KMS-11 (cell line): ENCODE results near the gene OBSL1.

Source experiments
- H2AFZ ChIP-seq: fragments of 200-600 bp; sonication (generic); 2 replicates; pipeline ENCODE4 v1.6.1; 2016; ENCODE audit warnings: antibody characterized with exemption, mixed run types, low read depth
- H3K27ac ChIP-seq: fragments of 200-600 bp; sonication (generic); 2 replicates; pipeline ENCODE4 v1.6.1; 2016; ENCODE audit warnings: mild to moderate bottlenecking, mixed run types
- H3K27me3 ChIP-seq: fragments of 200-600 bp; sonication (generic); 2 replicates; pipeline ENCODE4 v1.6.1; 2017; ENCODE audit warnings: mild to moderate bottlenecking, low read depth, mixed run types, moderate library complexity; ENCODE audit not compliant: insufficient read depth
- H3K36me3 ChIP-seq: fragments of 200-600 bp; sonication (generic); 2 replicates; pipeline ENCODE4 v1.6.1; 2017; ENCODE audit warnings: mild to moderate bottlenecking, mixed run types; ENCODE audit not compliant: insufficient read depth
- H3K4me1 ChIP-seq: fragments of 200-600 bp; sonication (generic); 2 replicates; pipeline ENCODE4 v1.6.1; 2016; ENCODE audit warnings: mild to moderate bottlenecking, low read depth, mixed run types; ENCODE audit not compliant: poor library complexity, severe bottlenecking
- H3K4me2 ChIP-seq: fragments of 200-600 bp; sonication (generic); 2 replicates; pipeline ENCODE4 v1.7.0; 2016; ENCODE audit warnings: mild to moderate bottlenecking, mixed run types
- H3K4me3 ChIP-seq: fragments of 200-600 bp; sonication (generic); IDR thresholded peaks from 2 replicates; pipeline ENCODE4 v1.6.1; 2017; ENCODE audit warnings: low read depth, low read length, mixed read lengths; ENCODE audit not compliant: insufficient read depth
- H3K79me2 ChIP-seq: fragments of 200-600 bp; sonication (generic); 2 replicates; pipeline ENCODE4 v1.6.1; 2016; ENCODE audit warnings: low read depth, mixed run types; ENCODE audit not compliant: insufficient read depth
- H3K9ac ChIP-seq: fragments of 200-600 bp; sonication (generic); 2 replicates; pipeline ENCODE4 v1.6.1; 2016; ENCODE audit warnings: mild to moderate bottlenecking, mixed run types
- H4K20me1 ChIP-seq: fragments of 200-600 bp; sonication (generic); 2 replicates; pipeline ENCODE4 v1.6.1; 2016; ENCODE audit warnings: mild to moderate bottlenecking, mixed run types; ENCODE audit not compliant: insufficient read depth
- TF ChIP-seq, protein P1 (sequence below): fragments of 200-600 bp; sonication (generic); conservative IDR thresholded peaks from 2 replicates; pipeline ENCODE4 v1.6.1; 2017; ENCODE audit warnings: low read depth, mild to moderate bottlenecking, antibody characterized with exemption, low read length, moderate library complexity, mixed read lengths

The OBSL1 gene

DNA sequence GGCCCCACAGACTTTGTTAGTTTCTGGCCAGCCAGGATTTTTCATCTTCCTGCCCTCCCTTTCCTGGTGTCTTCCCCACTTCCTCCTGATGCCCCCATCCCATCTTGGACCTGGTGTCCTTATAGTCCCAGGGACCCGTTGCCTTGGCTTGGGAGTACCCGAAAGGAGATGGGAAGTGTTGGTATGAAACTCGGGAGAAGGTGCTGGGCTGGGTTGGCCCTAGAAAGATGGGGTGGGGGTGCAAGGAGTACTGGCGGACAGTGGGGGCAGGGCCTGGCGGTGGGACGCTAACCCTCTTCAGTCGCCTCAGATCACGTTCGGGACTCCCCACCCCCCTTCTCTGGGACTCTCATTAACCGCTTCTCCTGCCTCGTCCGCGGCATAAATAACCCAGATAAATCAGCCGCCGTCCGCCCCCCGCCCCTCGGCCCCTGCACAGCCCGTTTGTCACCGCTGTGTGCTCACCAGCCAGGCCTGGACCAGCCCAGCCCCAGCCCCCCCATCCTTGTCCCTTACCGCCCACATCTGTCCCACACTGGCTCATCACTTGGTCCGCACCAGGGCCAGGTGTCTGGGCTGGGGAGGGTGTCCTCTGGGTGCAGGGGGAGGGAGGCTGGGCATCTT lies 60.7 kb downstream of the OBSL1 start:
- Histone ChIP-seq H3K9ac (no peak overlapping the region), H2AFZ (no peak overlapping the region), H3K27ac (no peak overlapping the region), H3K27me3 (peaks cover 54% of the 10 kb centered on the region), H3K4me1 (peaks cover 5% of the 10 kb centered on the region), H3K79me2 (no peaks in the 10 kb centered on the region), H3K4me3 (no peak overlapping the region), H4K20me1 (no peaks in the 10 kb centered on the region), H3K36me3 (no peaks in the 10 kb centered on the region), H3K4me2 (no peak overlapping the region)
- TF ChIP-seq, protein P1, sequence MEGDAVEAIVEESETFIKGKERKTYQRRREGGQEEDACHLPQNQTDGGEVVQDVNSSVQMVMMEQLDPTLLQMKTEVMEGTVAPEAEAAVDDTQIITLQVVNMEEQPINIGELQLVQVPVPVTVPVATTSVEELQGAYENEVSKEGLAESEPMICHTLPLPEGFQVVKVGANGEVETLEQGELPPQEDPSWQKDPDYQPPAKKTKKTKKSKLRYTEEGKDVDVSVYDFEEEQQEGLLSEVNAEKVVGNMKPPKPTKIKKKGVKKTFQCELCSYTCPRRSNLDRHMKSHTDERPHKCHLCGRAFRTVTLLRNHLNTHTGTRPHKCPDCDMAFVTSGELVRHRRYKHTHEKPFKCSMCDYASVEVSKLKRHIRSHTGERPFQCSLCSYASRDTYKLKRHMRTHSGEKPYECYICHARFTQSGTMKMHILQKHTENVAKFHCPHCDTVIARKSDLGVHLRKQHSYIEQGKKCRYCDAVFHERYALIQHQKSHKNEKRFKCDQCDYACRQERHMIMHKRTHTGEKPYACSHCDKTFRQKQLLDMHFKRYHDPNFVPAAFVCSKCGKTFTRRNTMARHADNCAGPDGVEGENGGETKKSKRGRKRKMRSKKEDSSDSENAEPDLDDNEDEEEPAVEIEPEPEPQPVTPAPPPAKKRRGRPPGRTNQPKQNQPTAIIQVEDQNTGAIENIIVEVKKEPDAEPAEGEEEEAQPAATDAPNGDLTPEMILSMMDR, result no peak

DNA sequence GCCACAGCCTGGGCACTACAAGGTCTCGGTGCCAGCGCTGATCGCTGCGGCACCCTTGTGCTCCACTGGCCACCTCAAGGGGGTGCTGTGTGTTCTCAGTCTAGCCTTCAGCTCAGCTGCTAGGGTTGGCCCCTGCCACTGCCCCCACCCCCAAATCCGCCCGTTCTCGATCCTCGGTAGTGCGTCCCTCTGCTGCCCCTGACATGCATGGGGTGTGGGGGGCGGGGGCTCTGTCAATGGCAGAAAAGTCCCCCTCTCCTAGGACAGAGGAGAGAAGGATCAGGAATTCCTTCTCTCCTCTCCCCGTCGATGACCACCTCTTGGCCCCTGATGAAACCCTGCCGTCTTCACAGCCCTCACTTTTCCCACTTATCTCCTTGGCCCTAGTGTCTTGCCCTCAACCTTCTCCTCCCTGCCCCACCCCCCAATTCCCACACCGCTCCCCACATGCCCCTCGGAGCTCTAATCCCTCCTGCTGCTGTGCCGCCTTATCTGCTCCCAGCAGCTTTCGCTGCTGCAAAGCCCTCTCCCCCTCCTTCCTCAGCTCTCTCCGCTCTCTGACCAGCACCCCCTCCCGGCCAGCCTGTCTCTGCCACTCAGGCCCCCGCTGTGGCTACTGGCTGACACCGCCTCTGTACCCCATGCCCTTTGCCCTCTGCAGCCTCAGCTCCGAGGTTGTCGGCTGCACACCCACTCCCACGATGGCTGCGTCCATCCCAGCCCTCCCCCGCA lies 61.4 kb downstream of the OBSL1 start:
- Histone ChIP-seq H3K4me2 (no peak overlapping the region; the same call in 1 of the 2 replicates), H3K79me2 (no peaks in the 10 kb centered on the region), H4K20me1 (no peaks in the 10 kb centered on the region), H2AFZ (no peak overlapping the region), H3K36me3 (no peaks in the 10 kb centered on the region), H3K27ac (no peak overlapping the region), H3K27me3 (peaks cover 49% of the 10 kb centered on the region), H3K4me1 (peaks cover 5% of the 10 kb centered on the region), H3K9ac (no peak overlapping the region), H3K4me3 (no peak overlapping the region)
- TF ChIP-seq, protein P1, result peak; percentile 54; the same call in 1 of the 2 replicates

DNA sequence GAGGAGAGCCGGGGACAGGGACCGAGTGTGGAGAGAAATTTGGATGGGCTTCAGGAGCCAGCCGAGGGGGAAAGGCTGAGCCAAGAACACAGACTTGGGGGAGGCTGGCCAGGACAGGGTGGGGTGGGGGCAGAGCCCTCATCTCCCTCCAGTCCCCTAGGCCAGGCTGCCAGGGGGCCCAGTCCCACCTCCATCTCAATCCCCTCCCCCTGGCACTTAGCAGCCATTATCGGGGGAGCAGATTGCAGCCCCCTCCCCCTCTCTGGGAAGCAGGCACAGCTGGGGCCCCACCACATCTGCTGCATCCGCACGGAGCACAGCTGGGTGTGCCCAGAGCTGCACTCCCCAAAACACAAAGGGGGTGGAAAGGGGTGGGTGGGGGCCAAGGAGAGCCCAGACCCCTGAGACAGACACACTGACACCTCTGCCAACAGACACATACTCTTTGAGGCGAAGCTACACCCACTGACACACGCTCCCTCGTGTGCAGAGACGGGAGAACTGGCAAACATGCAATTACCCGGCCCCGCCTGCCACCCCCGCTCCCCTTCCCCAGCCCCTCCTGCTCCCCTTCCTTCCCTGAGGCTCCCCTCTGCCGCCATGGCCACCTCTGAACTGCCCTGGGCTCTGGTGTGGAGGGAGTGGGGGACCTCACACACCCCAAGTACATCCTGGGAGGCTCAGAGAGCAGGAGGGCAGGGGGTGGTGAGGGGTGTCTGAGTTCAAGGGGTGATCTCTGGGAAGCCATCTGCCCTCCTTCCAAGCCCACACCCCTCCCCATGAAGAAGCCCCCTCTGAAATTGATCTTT lies 62.2 kb downstream of the OBSL1 start:
- Histone ChIP-seq H3K4me3 (no peak overlapping the region), H3K4me2 (no peak overlapping the region; the same call in 1 of the 2 replicates)

DNA sequence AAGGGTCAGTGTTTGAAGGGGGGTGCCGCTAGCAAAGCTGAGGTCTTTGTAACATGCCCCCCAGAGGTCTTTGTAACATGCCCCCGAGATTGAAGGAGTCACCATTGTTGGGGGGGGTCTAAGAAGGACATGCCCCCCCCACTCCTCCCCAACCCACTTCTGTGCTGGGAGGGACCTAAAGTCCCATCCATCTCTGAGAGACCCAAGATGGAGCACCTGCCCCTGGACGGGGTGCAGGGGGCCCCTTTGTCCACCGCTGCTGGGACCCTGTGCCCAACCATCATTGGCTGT lies 63.0 kb downstream of the OBSL1 start:
- Histone ChIP-seq H3K4me2 (no peak overlapping the region), H3K36me3 (no peaks in the 10 kb centered on the region), H3K4me3 (no peak overlapping the region), H3K4me1 (peaks cover 5% of the 10 kb centered on the region), H2AFZ (no peak overlapping the region), H3K9ac (no peak overlapping the region), H4K20me1 (no peaks in the 10 kb centered on the region), H3K27me3 (peaks cover 35% of the 10 kb centered on the region), H3K27ac (no peak overlapping the region), H3K79me2 (no peaks in the 10 kb centered on the region)
- TF ChIP-seq, protein P1, result no peak

More for the DNA sequence above, 62.2 kb downstream of the OBSL1 start:
- no peak overlapping the region for H3K9ac ChIP-seq
- no peaks in the 10 kb centered on the region for H3K36me3 ChIP-seq
- peaks cover 43% of the 10 kb centered on the region for H3K27me3 ChIP-seq
- H4K20me1 ChIP-seq, result no peaks in the 10 kb centered on the region
- H3K4me1 ChIP-seq, result peaks cover 5% of the 10 kb centered on the region
- no peak overlapping the region for H3K27ac ChIP-seq
- H3K79me2 ChIP-seq, result no peaks in the 10 kb centered on the region
- TF ChIP-seq, protein P1, result no peak
- no peak overlapping the region for H2AFZ ChIP-seq
